IPS-15b (cell line): ENCODE measurements around the gene OTULIN.

Source experiments
- H3K27me3 ChIP-seq: one replicate; pipeline ENCODE4 v1.6.1; 2013; ENCODE audit warnings: low read length; ENCODE audit not compliant: control insufficient read depth, insufficient read depth
- H3K36me3 ChIP-seq: one replicate; pipeline ENCODE4 v1.6.1; 2013; ENCODE audit warnings: low read length; ENCODE audit not compliant: control insufficient read depth, insufficient read depth
- H3K4me1 ChIP-seq: one replicate; pipeline ENCODE4 v1.6.1; 2013; ENCODE audit warnings: mild to moderate bottlenecking, low read length; ENCODE audit not compliant: control insufficient read depth, insufficient read depth
- H3K4me3 ChIP-seq: one replicate; pipeline ENCODE4 v1.5.1; 2013; ENCODE audit warnings: low read depth, low read length
- H3K9ac ChIP-seq: one replicate; pipeline ENCODE4 v1.6.1; 2013; ENCODE audit warnings: low read depth, mild to moderate bottlenecking, low read length
- H3K9me3 ChIP-seq: one replicate; pipeline ENCODE4 v1.6.1; 2013; ENCODE audit warnings: mild to moderate bottlenecking, low read length; ENCODE audit not compliant: control insufficient read depth, insufficient read depth

OTULIN gene

GRCh38 chr5:14727928-14728458, 63.5 kb downstream of the OTULIN start:
- Histone ChIP-seq H3K36me3 (no peaks in the 10 kb centered on the region), H3K4me1 (peaks cover 14% of the 10 kb centered on the region), H3K9ac (no peak overlapping the region), H3K9me3 (no peaks in the 10 kb centered on the region), H3K27me3 (no peaks in the 10 kb centered on the region), H3K4me3 (no peak overlapping the region)

GRCh38 chr5:14728459-14728938, 64.0 kb downstream of the OTULIN start:
- no peak overlapping the region for H3K4me3 ChIP-seq
- no peaks in the 10 kb centered on the region for H3K27me3 ChIP-seq
- no peaks in the 10 kb centered on the region for H3K36me3 ChIP-seq
- H3K9me3 ChIP-seq, result no peaks in the 10 kb centered on the region
- peaks cover 14% of the 10 kb centered on the region for H3K4me1 ChIP-seq
- no peak overlapping the region for H3K9ac ChIP-seq

GRCh38 chr5:14729448-14730385, 65.2 kb downstream of the OTULIN start:
- Histone ChIP-seq H3K27me3 (no peaks in the 10 kb centered on the region), H3K9ac (no peak overlapping the region), H3K9me3 (no peaks in the 10 kb centered on the region), H3K4me1 (peaks cover 14% of the 10 kb centered on the region), H3K36me3 (no peaks in the 10 kb centered on the region), H3K4me3 (no peak overlapping the region)

GRCh38 chr5:14730466-14730865, 65.9 kb downstream of the OTULIN start:
- no peak overlapping the region for H3K9ac ChIP-seq
- H3K9me3 ChIP-seq, result no peaks in the 10 kb centered on the region
- peaks cover 14% of the 10 kb centered on the region for H3K4me1 ChIP-seq

GRCh38 chr5:14730881-14731280, 66.4 kb downstream of the OTULIN start:
- H3K9ac ChIP-seq, result no peak overlapping the region
- no peak overlapping the region for H3K4me3 ChIP-seq
- no peaks in the 10 kb centered on the region for H3K27me3 ChIP-seq
- no peaks in the 10 kb centered on the region for H3K9me3 ChIP-seq
- no peaks in the 10 kb centered on the region for H3K36me3 ChIP-seq
- H3K4me1 ChIP-seq, result peaks cover 14% of the 10 kb centered on the region

More at GRCh38 chr5:14730466-14730865, 65.9 kb downstream of the OTULIN start:
- H3K27me3 ChIP-seq, result no peaks in the 10 kb centered on the region
- H3K4me3 ChIP-seq, result no peak overlapping the region
- no peaks in the 10 kb centered on the region for H3K36me3 ChIP-seq

GRCh38 chr5:14732991-14733390, 68.5 kb downstream of the OTULIN start:
- H3K4me3 ChIP-seq, result no peak overlapping the region
- no peaks in the 10 kb centered on the region for H3K9me3 ChIP-seq
- H3K9ac ChIP-seq, result no peak overlapping the region
- H3K27me3 ChIP-seq, result no peaks in the 10 kb centered on the region
- no peaks in the 10 kb centered on the region for H3K36me3 ChIP-seq
- peaks cover 7% of the 10 kb centered on the region for H3K4me1 ChIP-seq

- no peaks in the 10 kb centered on the region for H3K36me3 ChIP-seq
- no peaks in the 10 kb centered on the region for H3K9me3 ChIP-seq
- no peak overlapping the region for H3K9ac ChIP-seq
- H3K27me3 ChIP-seq, result no peaks in the 10 kb centered on the region
- H3K4me1 ChIP-seq, result peaks cover 3% of the 10 kb centered on the region
- H3K4me3 ChIP-seq, result no peak overlapping the region
These were observed 69.1 kb downstream of the OTULIN start for GRCh38 chr5:14733661-14734060.

- no peaks in the 10 kb centered on the region for H3K27me3 ChIP-seq
These were observed 69.9 kb downstream of the OTULIN start for GRCh38 chr5:14734396-14734795.

GRCh38 chr5:14735944-14736343, 71.4 kb downstream of the OTULIN start:
- Histone ChIP-seq H3K36me3 (no peaks in the 10 kb centered on the region), H3K9ac (no peak overlapping the region), H3K4me3 (no peak overlapping the region), H3K9me3 (no peaks in the 10 kb centered on the region), H3K27me3 (no peaks in the 10 kb centered on the region), H3K4me1 (peaks cover 7% of the 10 kb centered on the region)

More at GRCh38 chr5:14734396-14734795, 69.9 kb downstream of the OTULIN start:
- Histone ChIP-seq H3K9me3 (no peaks in the 10 kb centered on the region), H3K9ac (no peak overlapping the region), H3K4me1 (no peaks in the 10 kb centered on the region), H3K36me3 (no peaks in the 10 kb centered on the region), H3K4me3 (no peak overlapping the region)

GRCh38 chr5:14737291-14737690, 72.8 kb downstream of the OTULIN start:
- Histone ChIP-seq H3K4me1 (peaks cover 14% of the 10 kb centered on the region), H3K36me3 (no peaks in the 10 kb centered on the region), H3K9me3 (no peaks in the 10 kb centered on the region), H3K4me3 (no peak overlapping the region), H3K27me3 (no peaks in the 10 kb centered on the region), H3K9ac (no peak overlapping the region)

GRCh38 chr5:14738050-14738449, 73.5 kb downstream of the OTULIN start:
- H3K9ac ChIP-seq, result no peak overlapping the region
- peaks cover 14% of the 10 kb centered on the region for H3K4me1 ChIP-seq
- no peak overlapping the region for H3K4me3 ChIP-seq
- no peaks in the 10 kb centered on the region for H3K36me3 ChIP-seq
- H3K27me3 ChIP-seq, result no peaks in the 10 kb centered on the region
- no peaks in the 10 kb centered on the region for H3K9me3 ChIP-seq

GRCh38 chr5:14739538-14739937, 75.0 kb downstream of the OTULIN start:
- H3K4me3 ChIP-seq, result no peak overlapping the region
- no peaks in the 10 kb centered on the region for H3K9me3 ChIP-seq
- H3K4me1 ChIP-seq, result peaks cover 14% of the 10 kb centered on the region
- H3K27me3 ChIP-seq, result no peaks in the 10 kb centered on the region
- H3K36me3 ChIP-seq, result no peaks in the 10 kb centered on the region
- no peak overlapping the region for H3K9ac ChIP-seq
